Nephron (organoid): ENCODE results near the gene OR5D18.
"Not testable (repeated sequence)": the region's sequence is repeated elsewhere in the genome, so short reads cannot be mapped to it uniquely, and the experiment has no call there.

Experiments
- H3K27ac Mint-ChIP-seq, 3 experiments: 2 replicates each; pipeline ENCODE4 v1.8.0; 2020; ENCODE audit warnings: mixed read lengths in 3 of 3, mild to moderate bottlenecking in 2 of 3, moderate library complexity in 1 of 3
- H3K27me3 Mint-ChIP-seq: 2 replicates; pipeline ENCODE4 v1.8.0; 2021; ENCODE audit warnings: low read depth, mild to moderate bottlenecking, moderate library complexity, mixed read lengths
- H3K36me3 Mint-ChIP-seq: 2 replicates; pipeline ENCODE4 v1.8.0; 2020; ENCODE audit warnings: low read depth, mixed read lengths
- H3K4me1 Mint-ChIP-seq: 2 replicates; pipeline ENCODE4 v1.8.0; 2020; ENCODE audit warnings: mixed read lengths
- H3K4me3 Mint-ChIP-seq, 3 experiments: 2 replicates each; pipeline ENCODE4 v1.8.0; 2020; ENCODE audit warnings: mild to moderate bottlenecking in 3 of 3, mixed read lengths in 3 of 3, moderate library complexity in 2 of 3
- H3K9me3 Mint-ChIP-seq: 2 replicates; pipeline ENCODE4 v1.8.0; 2020; ENCODE audit warnings: mixed read lengths
- CTCF ChIP-seq, 3 experiments: fragments of 200-600 bp; sonication (generic); IDR thresholded peaks; one replicate each; pipeline ENCODE4 v1.5.0; 2021; ENCODE audit warnings: antibody characterized with exemption in 3 of 3; ENCODE audit not compliant: unreplicated experiment in 3 of 3

The OR5D18 gene

GRCh38 chr11:55854704-55855103 lies 35.3 kb downstream of the OR5D18 start:
- H3K36me3 Mint-ChIP-seq = no peaks in the 10 kb centered on the region
- H3K4me3 Mint-ChIP-seq = no peak overlapping the region
- H3K9me3 Mint-ChIP-seq = peaks cover 10% of the 10 kb centered on the region
- no peak for TF ChIP-seq CTCF (IDR thresholded peaks at IDR 0.05; ENCODE audit: unreplicated experiment in 3 of 3)
- H3K27me3 Mint-ChIP-seq = no peaks in the 10 kb centered on the region
- no peak overlapping the region for H3K27ac Mint-ChIP-seq
- H3K4me1 Mint-ChIP-seq = no peaks in the 10 kb centered on the region

GRCh38 chr11:55867354-55867753 lies 47.9 kb downstream of the OR5D18 start:
- H3K4me3 Mint-ChIP-seq, H3K27ac Mint-ChIP-seq, H3K27me3 Mint-ChIP-seq, H3K4me1 Mint-ChIP-seq, H3K36me3 Mint-ChIP-seq: not testable (repeated sequence)
- peaks cover 35% of the 10 kb centered on the region for H3K9me3 Mint-ChIP-seq
